GM19240 (cell line): ENCODE results near the gene TMEM219.

Source experiments
- DNase-seq: peaks from one replicate; pipeline ENCODE4 v3.0.0; 2011; ENCODE audit warnings: low spot score; ENCODE audit not compliant: insufficient read length

Gene TMEM219

GRCh38 chr16:29995324-29995910 lies 33.5 kb downstream of the TMEM219 start, which contains the start of gene HIRIP3:
TSS of gene HIRIP3 (minus strand) at chr16:29995617. CDS start at chr16:29995605, 12 bp downstream.
- DNase-seq, result peak; percentile 95

GRCh38 chr16:29995911-29996765 lies 34.3 kb downstream of the TMEM219 start, which contains the start of gene INO80E:
TSS of gene INO80E (plus strand) at chr16:29996241. CDS start at chr16:29996311, 70 bp downstream.
- peak; percentile 100 for DNase-seq

GRCh38 chr16:29996766-29997250 lies 34.9 kb downstream of the TMEM219 start:
- no peak for DNase-seq

- no peak for DNase-seq
Observed at GRCh38 chr16:29999605-30000004, 37.7 kb downstream of the TMEM219 start.

- DNase-seq, result no peak
Observed at GRCh38 chr16:30000735-30001631, 39.1 kb downstream of the TMEM219 start.

GRCh38 chr16:30002614-30003346 lies 40.9 kb downstream of the TMEM219 start:
- no peak for DNase-seq

- no peak for DNase-seq
Observed at GRCh38 chr16:30003670-30004423, 42.0 kb downstream of the TMEM219 start.

- DNase-seq, result no peak
Observed at GRCh38 chr16:30004424-30004776, 42.5 kb downstream of the TMEM219 start.

GRCh38 chr16:30004811-30005242 lies 42.9 kb downstream of the TMEM219 start:
- DNase-seq, result no peak

GRCh38 chr16:30005341-30006094 lies 43.6 kb downstream of the TMEM219 start:
- DNase-seq, result peak; percentile 71

GRCh38 chr16:30006095-30006473 lies 44.2 kb downstream of the TMEM219 start:
- DNase-seq, result no peak

- no peak for DNase-seq
Observed at GRCh38 chr16:30006659-30007377, 44.9 kb downstream of the TMEM219 start.

GRCh38 chr16:30007378-30007895 lies 45.6 kb downstream of the TMEM219 start:
- DNase-seq, result no peak

- DNase-seq, result no peak
Observed at GRCh38 chr16:30009085-30009862, 47.4 kb downstream of the TMEM219 start.

- DNase-seq, result no peak
Observed at GRCh38 chr16:30009990-30010843, 48.3 kb downstream of the TMEM219 start.

- no peak for DNase-seq
Observed at GRCh38 chr16:30010844-30011713, 49.2 kb downstream of the TMEM219 start, which contains the start of gene DOC2A. TSS of gene DOC2A (minus strand) at chr16:30011027. CDS start at chr16:30010222, 805 bp downstream.
